ENCODE measurements around the gene PPP2R2C.

The PPP2R2C gene

DNA sequence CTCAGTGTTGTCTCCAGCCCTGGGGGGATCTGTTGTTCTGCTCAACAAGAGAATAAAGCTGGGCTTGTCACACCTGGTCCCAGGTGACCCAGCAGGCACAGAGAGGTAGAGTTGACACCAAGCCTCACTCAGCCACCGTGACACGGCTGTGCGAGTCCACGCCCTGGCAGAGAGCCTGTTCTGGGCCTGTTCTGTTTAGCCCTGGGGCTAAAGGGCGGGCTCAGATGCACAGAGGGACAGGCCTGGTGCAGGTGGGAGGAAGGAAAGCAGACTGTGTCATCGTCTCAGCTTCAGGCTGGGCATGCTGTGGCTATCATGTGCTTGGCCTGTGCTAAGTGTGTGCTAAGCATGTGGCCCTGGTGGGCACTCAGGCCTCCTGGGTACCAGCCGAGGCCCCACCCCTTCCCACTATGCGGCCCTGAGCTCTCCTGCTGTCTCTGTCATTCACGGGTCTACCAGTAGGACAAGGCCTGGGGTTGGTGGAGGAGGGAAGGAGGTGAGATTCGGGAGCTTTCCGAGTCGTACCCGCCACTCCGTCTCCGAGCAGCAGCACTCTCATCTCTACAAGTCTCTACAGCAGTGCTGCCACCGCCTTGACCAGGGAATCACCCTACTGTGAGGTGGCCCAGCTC lies 191.9 kb downstream of the PPP2R2C start:
- Histone ChIP-seq H3K27me3 (ENCODE audit: control insufficient read depth in 5 of 5, insufficient read depth in 4 of 5, low read length in 5 of 5) (no peaks in the 10 kb centered on the region), H3K4me3 (ENCODE audit: low read depth in 1 of 5, low read length in 5 of 5) (no peak overlapping the region), H3K4me1 (ENCODE audit: control insufficient read depth in 5 of 5, insufficient read depth in 5 of 5, low read length in 5 of 5) (peaks cover 5 to 62% (median 38%) of the 10 kb centered on the region in 5 donors), H3K27ac (ENCODE audit: low read depth, low read length) (no peak overlapping the region), H3K36me3 (ENCODE audit: control insufficient read depth in 5 of 5, insufficient read depth in 5 of 5, low read length in 5 of 5) (peaks cover 0 to 77% (median 67%) of the 10 kb centered on the region in 5 donors), H3K9ac (ENCODE audit: low read length in 5 of 5) (no peak overlapping the region), H3K9me3 (ENCODE audit: control insufficient read depth in 5 of 5, low read length in 5 of 5) (no peaks in the 10 kb centered on the region)

DNA sequence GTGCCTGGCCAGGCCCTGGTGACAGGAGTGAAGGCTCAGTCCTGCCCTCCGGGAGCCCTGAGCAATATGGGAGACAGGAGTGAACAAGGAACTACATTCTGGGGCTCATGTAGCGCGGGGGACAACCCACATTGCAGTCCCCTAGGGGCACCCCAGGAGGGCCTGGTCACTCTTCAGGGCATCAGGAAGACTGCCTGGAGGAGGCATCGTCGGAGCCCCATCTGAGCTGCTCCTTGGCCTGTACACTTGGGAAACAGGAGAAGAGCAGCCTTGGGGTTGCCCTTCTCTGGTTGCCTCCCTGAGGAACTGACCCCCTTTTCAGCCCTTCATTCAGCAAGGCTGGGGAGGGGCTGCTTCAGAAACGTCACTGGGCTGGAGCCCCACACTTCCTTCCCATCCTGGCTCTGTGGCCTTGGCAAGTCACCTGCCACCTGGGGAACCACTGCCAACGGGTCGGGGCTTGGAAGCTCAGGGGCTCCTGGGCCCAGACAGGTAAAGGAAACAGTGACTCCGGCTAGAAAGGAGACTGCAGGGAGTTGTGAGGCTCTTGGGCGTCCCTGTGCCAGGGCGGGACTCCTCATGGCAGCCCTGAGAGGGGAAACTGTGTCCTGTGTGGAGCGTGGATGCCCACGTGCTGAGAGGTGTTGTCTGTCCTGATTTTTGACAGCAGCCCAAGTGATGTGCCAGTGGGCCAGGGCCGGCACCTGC lies 192.7 kb downstream of the PPP2R2C start:
- H3K4me3 ChIP-seq (ENCODE audit: low read depth in 1 of 5, low read length in 5 of 5), result no peak overlapping the region
- H3K9me3 ChIP-seq (ENCODE audit: control insufficient read depth in 5 of 5, low read length in 5 of 5), result no peaks in the 10 kb centered on the region
- H3K27ac ChIP-seq (ENCODE audit: low read depth, low read length), result no peak overlapping the region
- no peaks in the 10 kb centered on the region for H3K27me3 ChIP-seq (ENCODE audit: control insufficient read depth in 5 of 5, insufficient read depth in 4 of 5, low read length in 5 of 5)
- peaks cover 0 to 75% (median 64%) of the 10 kb centered on the region in 5 donors for H3K36me3 ChIP-seq (ENCODE audit: control insufficient read depth in 5 of 5, insufficient read depth in 5 of 5, low read length in 5 of 5)
- H3K9ac ChIP-seq (ENCODE audit: low read length in 5 of 5), result no peak overlapping the region
- peaks cover 5 to 66% (median 42%) of the 10 kb centered on the region in 5 donors for H3K4me1 ChIP-seq (ENCODE audit: control insufficient read depth in 5 of 5, insufficient read depth in 5 of 5, low read length in 5 of 5)

DNA sequence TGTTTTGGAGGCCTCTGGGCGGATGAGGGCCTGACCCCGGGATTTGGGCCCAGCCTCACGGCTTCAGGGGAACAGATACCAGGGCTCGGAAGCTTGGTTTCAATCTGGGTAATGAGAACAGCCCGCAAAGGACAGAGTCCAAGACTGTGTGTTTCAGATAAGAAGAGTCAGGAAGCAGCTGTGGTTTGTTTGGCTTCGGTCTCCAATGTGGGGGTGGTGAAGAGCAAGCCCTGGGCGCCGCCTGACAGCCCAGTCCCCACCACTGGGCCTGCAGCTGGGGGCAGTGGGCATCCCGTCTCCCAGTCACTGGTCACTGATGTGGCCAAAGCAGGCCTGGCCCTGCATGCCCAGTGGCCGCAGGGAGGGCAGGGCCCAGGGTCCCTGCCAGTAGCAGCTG lies 193.6 kb downstream of the PPP2R2C start:
- Histone ChIP-seq H3K9me3 (ENCODE audit: control insufficient read depth in 5 of 5, low read length in 5 of 5) (no peaks in the 10 kb centered on the region), H3K9ac (ENCODE audit: low read length in 5 of 5) (peak overlapping the region in 1 of 5 donors; percentile 28), H3K4me1 (ENCODE audit: control insufficient read depth in 5 of 5, insufficient read depth in 5 of 5, low read length in 5 of 5) (peaks cover 7 to 73% (median 49%) of the 10 kb centered on the region in 5 donors), H3K36me3 (ENCODE audit: control insufficient read depth in 5 of 5, insufficient read depth in 5 of 5, low read length in 5 of 5) (peaks cover 0 to 70% (median 57%) of the 10 kb centered on the region in 5 donors), H3K27me3 (ENCODE audit: control insufficient read depth in 5 of 5, insufficient read depth in 4 of 5, low read length in 5 of 5) (no peaks in the 10 kb centered on the region), H3K4me3 (ENCODE audit: low read depth in 1 of 5, low read length in 5 of 5) (no peak overlapping the region), H3K27ac (ENCODE audit: low read depth, low read length) (no peak overlapping the region)

DNA sequence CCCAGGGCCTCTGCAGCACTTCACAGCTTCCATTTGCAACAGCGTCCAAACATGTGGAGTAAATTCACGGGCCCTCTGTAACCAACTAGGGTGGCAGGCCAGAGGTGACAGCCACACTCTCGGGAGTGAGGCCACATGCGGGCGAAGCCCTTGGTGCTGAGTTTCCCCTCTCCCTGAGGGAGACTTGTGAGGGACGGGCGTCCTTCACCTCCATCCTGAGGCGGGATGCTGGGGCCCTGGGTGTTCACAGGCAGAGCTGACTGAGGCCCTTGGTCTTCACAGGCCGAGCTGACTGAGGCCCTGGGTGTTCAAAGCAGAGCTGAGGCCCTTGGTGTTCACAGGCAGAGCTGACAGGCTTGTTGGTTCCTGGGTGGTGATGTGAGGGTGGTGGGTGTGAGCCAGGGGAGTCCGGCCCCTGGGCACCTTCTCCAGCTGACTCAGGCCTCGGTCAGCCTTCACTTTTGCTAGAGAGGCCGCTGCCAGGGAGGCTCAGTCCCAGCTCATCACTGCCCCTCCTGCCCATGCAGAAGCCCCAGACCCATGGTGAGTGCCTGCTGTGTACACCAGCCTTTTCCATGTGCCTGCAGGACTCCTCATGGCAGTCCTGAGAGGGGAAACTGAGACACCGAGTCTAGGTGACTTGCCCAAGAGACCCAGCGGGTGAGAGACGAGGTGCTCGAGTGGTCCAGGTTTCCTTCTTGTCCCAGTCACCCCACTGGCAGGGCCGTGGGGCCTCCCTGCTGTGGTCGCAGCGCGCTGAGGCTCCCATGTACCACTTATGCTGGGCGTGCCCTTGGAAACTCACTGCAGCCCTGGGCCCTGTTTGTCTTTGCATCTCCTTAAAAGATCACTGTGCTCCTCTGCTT lies 194.2 kb downstream of the PPP2R2C start:
- Histone ChIP-seq H3K4me1 (ENCODE audit: control insufficient read depth in 5 of 5, insufficient read depth in 5 of 5, low read length in 5 of 5) (peaks cover 11 to 79% (median 55%) of the 10 kb centered on the region in 5 donors), H3K36me3 (ENCODE audit: control insufficient read depth in 5 of 5, insufficient read depth in 5 of 5, low read length in 5 of 5) (peaks cover 0 to 64% (median 51%) of the 10 kb centered on the region in 5 donors), H3K4me3 (ENCODE audit: low read depth in 1 of 5, low read length in 5 of 5) (peak overlapping the region in 1 of 5 donors; percentile 6), H3K9me3 (ENCODE audit: control insufficient read depth in 5 of 5, low read length in 5 of 5) (no peaks in the 10 kb centered on the region), H3K27me3 (ENCODE audit: control insufficient read depth in 5 of 5, insufficient read depth in 4 of 5, low read length in 5 of 5) (no peaks in the 10 kb centered on the region), H3K27ac (ENCODE audit: low read depth, low read length) (no peak overlapping the region), H3K9ac (ENCODE audit: low read length in 5 of 5) (peak overlapping the region in 1 of 5 donors; percentile 28)

DNA sequence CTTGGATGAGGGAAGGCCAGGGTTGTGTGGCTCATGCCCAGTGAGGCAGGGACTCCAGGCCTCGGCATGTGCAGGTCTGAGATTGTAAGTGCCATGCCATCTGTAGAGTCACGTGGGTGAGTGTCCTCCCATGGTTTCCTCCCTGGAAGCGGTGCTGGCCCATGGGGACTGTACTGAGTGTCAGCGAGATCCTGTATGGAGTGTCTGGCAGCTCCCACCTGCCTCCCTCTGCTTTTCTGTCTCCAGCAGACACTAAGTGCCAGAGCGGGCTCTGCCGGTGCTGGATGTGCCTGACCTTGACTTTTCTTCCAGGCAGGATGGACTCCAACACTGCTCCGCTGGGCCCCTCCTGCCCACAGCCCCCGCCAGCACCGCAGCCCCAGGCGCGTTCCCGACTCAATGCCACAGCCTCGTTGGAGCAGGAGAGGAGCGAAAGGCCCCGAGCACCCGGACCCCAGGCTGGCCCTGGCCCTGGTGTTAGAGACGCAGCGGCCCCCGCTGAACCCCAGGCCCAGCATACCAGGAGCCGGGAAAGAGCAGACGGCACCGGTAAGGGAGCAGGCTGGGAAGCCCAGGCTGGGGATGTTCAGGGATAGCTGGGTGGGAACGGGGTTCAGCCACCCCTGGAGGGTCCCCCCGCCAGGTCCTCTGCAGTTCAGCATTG lies 195.1 kb downstream of the PPP2R2C start:
- peak overlapping the region in 1 of 5 donors; percentile 10 for H3K9ac ChIP-seq (ENCODE audit: low read length in 5 of 5)
- H3K4me1 ChIP-seq (ENCODE audit: control insufficient read depth in 5 of 5, insufficient read depth in 5 of 5, low read length in 5 of 5), result peaks cover 13 to 86% (median 63%) of the 10 kb centered on the region in 5 donors
- peak overlapping the region in 1 of 5 donors; percentile 20 for H3K4me3 ChIP-seq (ENCODE audit: low read depth in 1 of 5, low read length in 5 of 5)
- H3K27ac ChIP-seq (ENCODE audit: low read depth, low read length), result no peak overlapping the region
- no peaks in the 10 kb centered on the region for H3K9me3 ChIP-seq (ENCODE audit: control insufficient read depth in 5 of 5, low read length in 5 of 5)
- no peaks in the 10 kb centered on the region for H3K27me3 ChIP-seq (ENCODE audit: control insufficient read depth in 5 of 5, insufficient read depth in 4 of 5, low read length in 5 of 5)
- peaks cover 0 to 57% (median 42%) of the 10 kb centered on the region in 5 donors for H3K36me3 ChIP-seq (ENCODE audit: control insufficient read depth in 5 of 5, insufficient read depth in 5 of 5, low read length in 5 of 5)

DNA sequence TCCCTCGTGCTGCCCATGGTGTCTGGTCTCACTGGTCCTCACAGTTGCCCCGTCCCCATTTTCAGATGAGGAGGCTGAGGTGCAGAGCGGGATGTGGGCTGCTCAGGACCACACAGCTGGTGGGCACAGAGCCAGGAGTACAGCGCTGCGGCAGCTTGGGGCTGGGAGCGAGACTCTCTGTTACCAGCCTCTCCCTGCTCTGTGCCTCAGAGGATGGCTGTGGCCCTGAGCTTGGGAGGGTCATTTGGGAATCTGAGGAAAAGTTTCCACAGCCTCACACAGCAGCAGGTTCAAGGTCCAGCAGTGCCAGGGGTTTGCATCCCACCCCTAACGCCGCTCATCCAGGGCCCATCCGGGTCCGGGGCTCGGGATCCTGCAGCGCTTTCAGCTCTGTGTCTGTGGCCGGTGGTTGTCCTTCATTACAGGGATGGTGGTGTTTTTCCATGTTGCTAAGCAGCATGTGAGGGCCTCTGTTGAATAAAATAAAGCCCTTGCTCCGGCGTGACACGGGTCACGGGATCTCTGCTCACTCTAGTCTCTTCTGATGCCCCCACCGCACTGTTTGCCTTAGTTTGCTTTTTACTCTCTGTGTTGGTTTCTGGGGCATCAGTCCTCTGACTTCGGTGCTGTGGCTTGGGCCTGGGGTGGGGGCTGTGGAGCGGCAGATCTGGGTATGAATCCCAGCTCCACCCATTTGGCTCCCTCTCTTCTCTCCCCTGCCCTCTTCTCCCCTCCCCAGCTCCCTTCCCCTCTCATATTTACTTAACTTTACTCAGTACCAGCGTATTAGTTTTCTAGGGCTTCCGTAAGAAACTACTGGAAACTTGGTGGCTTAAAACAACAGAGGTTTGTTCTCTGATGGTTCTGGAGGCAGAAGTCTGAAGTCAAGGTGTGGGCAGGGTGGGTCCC lies 196.3 kb downstream of the PPP2R2C start:
- peaks cover 0 to 46% (median 34%) of the 10 kb centered on the region in 5 donors for H3K36me3 ChIP-seq (ENCODE audit: control insufficient read depth in 5 of 5, insufficient read depth in 5 of 5, low read length in 5 of 5)
- H3K27ac ChIP-seq (ENCODE audit: low read depth, low read length), result no peak overlapping the region
- H3K4me3 ChIP-seq (ENCODE audit: low read depth in 1 of 5, low read length in 5 of 5), result no peak overlapping the region

DNA sequence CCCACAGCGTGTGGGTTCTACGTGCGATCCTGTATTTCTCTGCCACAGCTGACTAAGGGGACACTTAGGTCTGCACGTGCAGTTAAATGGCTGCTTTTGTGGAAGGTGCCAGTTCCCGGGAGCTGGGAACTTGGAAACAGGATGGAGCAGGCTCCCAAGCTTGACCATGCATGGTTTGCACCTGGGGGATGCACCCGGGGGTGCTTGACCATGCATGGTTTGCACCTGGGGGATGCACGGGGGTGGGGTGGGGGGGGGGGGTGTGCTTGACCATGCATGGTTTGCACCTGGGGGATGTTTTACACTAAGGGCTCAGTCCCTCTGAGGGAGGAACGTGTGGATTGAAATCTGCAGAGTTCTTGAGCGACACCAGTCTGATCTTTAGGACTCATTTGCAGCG lies 197.1 kb downstream of the PPP2R2C start:
- no peak overlapping the region for H3K27ac ChIP-seq (ENCODE audit: low read depth, low read length)
- peaks cover 21 to 93% (median 77%) of the 10 kb centered on the region in 5 donors for H3K4me1 ChIP-seq (ENCODE audit: control insufficient read depth in 5 of 5, insufficient read depth in 5 of 5, low read length in 5 of 5)
- H3K4me3 ChIP-seq (ENCODE audit: low read depth in 1 of 5, low read length in 5 of 5), result no peak overlapping the region
- no peak overlapping the region for H3K9ac ChIP-seq (ENCODE audit: low read length in 5 of 5)
- no peaks in the 10 kb centered on the region for H3K9me3 ChIP-seq (ENCODE audit: control insufficient read depth in 5 of 5, low read length in 5 of 5)
- H3K36me3 ChIP-seq (ENCODE audit: control insufficient read depth in 5 of 5, insufficient read depth in 5 of 5, low read length in 5 of 5), result peaks cover 0 to 38% (median 29%) of the 10 kb centered on the region in 5 donors
- H3K27me3 ChIP-seq (ENCODE audit: control insufficient read depth in 5 of 5, insufficient read depth in 4 of 5, low read length in 5 of 5), result no peaks in the 10 kb centered on the region

More for the DNA sequence above, 196.3 kb downstream of the PPP2R2C start:
- Histone ChIP-seq H3K27me3 (ENCODE audit: control insufficient read depth in 5 of 5, insufficient read depth in 4 of 5, low read length in 5 of 5) (no peaks in the 10 kb centered on the region), H3K9ac (ENCODE audit: low read length in 5 of 5) (peak overlapping the region in 1 of 5 donors; percentile 5), H3K4me1 (ENCODE audit: control insufficient read depth in 5 of 5, insufficient read depth in 5 of 5, low read length in 5 of 5) (peaks cover 17 to 87% (median 69%) of the 10 kb centered on the region in 5 donors), H3K9me3 (ENCODE audit: control insufficient read depth in 5 of 5, low read length in 5 of 5) (no peaks in the 10 kb centered on the region)

DNA sequence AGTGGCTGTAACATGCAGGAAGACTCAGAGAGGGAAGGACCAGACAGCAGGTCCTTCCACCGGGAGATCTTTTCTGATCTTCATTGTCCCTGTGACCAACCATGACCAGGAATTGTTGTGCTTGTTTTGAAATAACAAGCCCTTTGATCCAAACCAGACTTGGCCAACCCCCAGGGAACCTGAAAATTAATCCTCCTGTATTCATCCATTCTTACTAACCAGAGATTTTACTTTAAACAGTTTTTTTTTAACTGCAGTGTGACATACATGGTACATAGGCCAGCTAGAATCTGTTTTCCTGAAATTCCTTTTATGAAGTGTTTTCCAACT lies 198.8 kb downstream of the PPP2R2C start:
- H3K9me3 ChIP-seq (ENCODE audit: control insufficient read depth in 5 of 5, low read length in 5 of 5), result no peaks in the 10 kb centered on the region
- peak overlapping the region in 1 of 5 donors; percentile 1 for H3K9ac ChIP-seq (ENCODE audit: low read length in 5 of 5)
- H3K27me3 ChIP-seq (ENCODE audit: control insufficient read depth in 5 of 5, insufficient read depth in 4 of 5, low read length in 5 of 5), result no peaks in the 10 kb centered on the region
- no peak overlapping the region for H3K4me3 ChIP-seq (ENCODE audit: low read depth in 1 of 5, low read length in 5 of 5)
- H3K4me1 ChIP-seq (ENCODE audit: control insufficient read depth in 5 of 5, insufficient read depth in 5 of 5, low read length in 5 of 5), result peaks cover 23 to 88% (median 81%) of the 10 kb centered on the region in 5 donors
- H3K36me3 ChIP-seq (ENCODE audit: control insufficient read depth in 5 of 5, insufficient read depth in 5 of 5, low read length in 5 of 5), result peaks cover 0 to 21% (median 12%) of the 10 kb centered on the region in 5 donors
- H3K27ac ChIP-seq (ENCODE audit: low read depth, low read length), result no peak overlapping the region
